SK-N-SH (cell line): ENCODE results near the gene TFF3. TPM values are rescaled to one million over a fixed set of nuclear protein-coding genes. Genes with fewer than 3 reads are reported as not detected.

Experiments
- CTCF ChIA-PET: fragments of 300-600, 350-600 bp; formaldehyde crosslinking; extraction: SDS; loops from one replicate; lab custom pipeline; 2021; lab: Yijun Ruan, JAX
- POLR2A ChIA-PET: fragments of 350-600 bp; sonication (Branson Sonifier 250); formaldehyde crosslinking; extraction: SDS; loops from one replicate; lab custom pipeline; 2020; ENCODE audit warnings: antibody characterized with exemption, inconsistent platforms; lab: Yijun Ruan, JAX
- DNase-seq: peaks from one replicate; pipeline ENCODE4 v3.0.0; 2012
- H2AFZ ChIP-seq: fragments of 200-600 bp; sonication (generic); 2 replicates; pipeline ENCODE4 v1.8.1; 2016; ENCODE audit warnings: antibody characterized with exemption, mild to moderate bottlenecking, low read depth
- H3F3A ChIP-seq: fragments of 200-600 bp; sonication (generic); replicated peaks from 2 replicates; pipeline ENCODE3; 2016; ENCODE audit warnings: antibody characterized with exemption, mild to moderate bottlenecking; ENCODE audit not compliant: insufficient read depth
- H3K27ac ChIP-seq, 2 experiments: fragments of 200-500 bp in 1 of 2; fragments of 200-600 bp in 1 of 2; sonication (Bioruptor generic) in 1 of 2; sonication (generic), shearing (Covaris generic) in 1 of 2; 2 replicates each; pipeline versions ENCODE4 v1.5.1 to v1.6.1; 2014 to 2016; ENCODE audit warnings: low read depth in 2 of 2, inconsistent platforms in 1 of 2, low read length in 1 of 2, mild to moderate bottlenecking in 1 of 2, mixed read lengths in 1 of 2
- H3K27me3 ChIP-seq: fragments of 200-600 bp; sonication (generic), shearing (Covaris generic); 2 replicates; pipeline ENCODE4 v1.6.1; 2016; ENCODE audit warnings: mixed run types; ENCODE audit not compliant: insufficient read depth
- H3K36me3 ChIP-seq, 2 experiments: fragments of 200-500 bp in 1 of 2; fragments of 200-600 bp in 1 of 2; sonication (Bioruptor generic) in 1 of 2; sonication (generic) in 1 of 2; replicated peaks in 1 of 2; 2 replicates each; pipeline versions ENCODE3 to v1.5.1; 2014 to 2016; ENCODE audit warnings: low read length in 1 of 2, mild to moderate bottlenecking in 1 of 2; ENCODE audit not compliant: insufficient read depth in 2 of 2, control insufficient read depth in 1 of 2
- H3K4me1 ChIP-seq, 2 experiments: fragments of 200-500 bp in 1 of 2; fragments of 200-600 bp in 1 of 2; sonication (Bioruptor generic) in 1 of 2; sonication (generic), shearing (Covaris generic) in 1 of 2; 2 replicates each; pipeline versions ENCODE4 v1.5.1 to v1.6.1; 2014 to 2016; ENCODE audit warnings: low read depth in 1 of 2, low read length in 1 of 2, mixed run types in 1 of 2; ENCODE audit not compliant: insufficient read depth in 2 of 2, control insufficient read depth in 1 of 2
- H3K4me2 ChIP-seq: fragments of 200-600 bp; sonication (generic), shearing (Covaris generic); 2 replicates; pipeline ENCODE4 v1.6.1; 2017; ENCODE audit warnings: mixed run types
- H3K4me3 ChIP-seq, 2 experiments: fragments of 200-500 bp in 1 of 2; fragments of 200-600 bp in 1 of 2; sonication (Bioruptor generic) in 1 of 2; sonication (generic), shearing (Covaris generic) in 1 of 2; 2 replicates each; pipeline versions ENCODE4 v1.5.1 to v1.8.1; 2014 to 2016; ENCODE audit warnings: low read depth in 2 of 2, inconsistent platforms in 1 of 2, low read length in 1 of 2, mild to moderate bottlenecking in 1 of 2, mixed read lengths in 1 of 2, moderate library complexity in 1 of 2
- H3K79me2 ChIP-seq: fragments of 200-600 bp; sonication (generic); 2 replicates; pipeline ENCODE4 v1.8.1; 2017; ENCODE audit warnings: mild to moderate bottlenecking; ENCODE audit not compliant: insufficient read depth
- H3K9ac ChIP-seq: fragments of 200-600 bp; sonication (generic); 2 replicates; pipeline ENCODE4 v1.6.1; 2017; ENCODE audit warnings: mixed run types
- H3K9me2 ChIP-seq: fragments of 200-600 bp; sonication (generic); 2 replicates; pipeline ENCODE4 v1.6.1; 2017; ENCODE audit warnings: mixed run types
- H3K9me3 ChIP-seq: fragments of 200-600 bp; sonication (generic); 2 replicates; pipeline ENCODE4 v1.6.1; 2017; ENCODE audit warnings: mixed run types, mild to moderate bottlenecking, moderate library complexity
- H4K20me1 ChIP-seq: fragments of 200-600 bp; sonication (generic); 2 replicates; pipeline ENCODE4 v1.6.1; 2017; ENCODE audit warnings: mild to moderate bottlenecking, mixed run types; ENCODE audit not compliant: insufficient read depth
- ELF1 ChIP-seq: IDR thresholded peaks from 2 replicates; pipeline ENCODE4 v1.4.0; 2012
- JUND ChIP-seq: IDR thresholded peaks from 2 replicates; pipeline ENCODE4 v1.4.0; 2012
- MEF2A ChIP-seq: IDR thresholded peaks from 2 replicates; pipeline ENCODE4 v1.4.0; 2012; ENCODE audit warnings: low read depth, borderline replicate concordance
- NFIC ChIP-seq: IDR thresholded peaks from 2 replicates; pipeline ENCODE4 v1.4.0; 2012; ENCODE audit warnings: borderline replicate concordance
- PBX3 ChIP-seq: IDR thresholded peaks from 2 replicates; pipeline ENCODE4; 2012
- POLR2AphosphoS5 ChIP-seq: IDR thresholded peaks from 2 replicates; pipeline ENCODE4 v1.6.1; 2012; ENCODE audit warnings: low read depth, low read length
- RCOR1 ChIP-seq: fragments of 150-350 bp; IDR thresholded peaks from 2 replicates; pipeline ENCODE4 v1.6.1; 2017; ENCODE audit warnings: antibody characterized with exemption, low read length
- REST ChIP-seq: IDR thresholded peaks from 2 replicates; pipeline ENCODE4 v1.6.1; 2012; ENCODE audit warnings: mild to moderate bottlenecking, low read depth, low read length, moderate library complexity
- RFX5 ChIP-seq: IDR thresholded peaks from 2 replicates; pipeline ENCODE4 v1.6.1; 2012; ENCODE audit warnings: mild to moderate bottlenecking, improper control_type of control experiment, low read length
- TAF1 ChIP-seq: IDR thresholded peaks from 2 replicates; pipeline ENCODE4 v1.6.1; 2012; ENCODE audit warnings: low read depth, mild to moderate bottlenecking, low read length, moderate library complexity, borderline replicate concordance
- TCF12 ChIP-seq: IDR thresholded peaks from 2 replicates; pipeline ENCODE4 v1.4.0; 2012
- WGBS: methylation state at CpG from one replicate; pipeline ENCODE4 v1.1.6; 2017; ENCODE audit warnings: low lambda C conversion rate; 5-methylcytosine and 5-hydroxymethylcytosine counted together
- polyA plus RNA-seq, 3 experiments: library from polyadenylated mRNA; depleted of rRNA; stranded (reverse); fragments of >200 nt; gene quantifications; 2 replicates each; pipeline ENCODE4 v1.2.3, GENCODE V29; 2012
- TF ChIP-seq, protein P1 (sequence below): fragments of 150-350 bp; IDR thresholded peaks from 2 replicates; pipeline ENCODE4 v1.6.1; 2016; ENCODE audit warnings: mild to moderate bottlenecking, low read depth, low read length

TFF3 gene
- polyA plus RNA-seq, 1 of the 3 experiments (the other 2 are of a cell fraction) = not detected

- H4K20me1 ChIP-seq = no peaks in the 10 kb centered on the region
- no peaks in the 10 kb centered on the region for H3K79me2 ChIP-seq
- 26% methylated on average over 2 of the region's 2 CpGs for WGBS
- POLR2A ChIA-PET = no interaction called here
- H3F3A ChIP-seq = no peaks in the 10 kb centered on the region
- H3K4me3 ChIP-seq = no peak overlapping the region
- H3K36me3 ChIP-seq = no peaks in the 10 kb centered on the region
- no peaks in the 10 kb centered on the region for H3K9me3 ChIP-seq
- no peak for DNase-seq
- CTCF ChIA-PET = no interaction called here
- no peak overlapping the region for H3K9ac ChIP-seq
- TF ChIP-seq MEF2A (no peak), REST (no peak), RCOR1 (no peak), RFX5 (no peak), POLR2AphosphoS5 (no peak)
- no peak overlapping the region for H2AFZ ChIP-seq
- H3K4me2 ChIP-seq = no peak overlapping the region
- H3K27ac ChIP-seq = no peak overlapping the region
- H3K27me3 ChIP-seq = no peaks in the 10 kb centered on the region
- no peaks in the 10 kb centered on the region for H3K9me2 ChIP-seq
- no peaks in the 10 kb centered on the region for H3K4me1 ChIP-seq
Measured at GRCh38 chr21:42348762-42349161, 33.6 kb upstream of the TFF3 start.

DNA sequence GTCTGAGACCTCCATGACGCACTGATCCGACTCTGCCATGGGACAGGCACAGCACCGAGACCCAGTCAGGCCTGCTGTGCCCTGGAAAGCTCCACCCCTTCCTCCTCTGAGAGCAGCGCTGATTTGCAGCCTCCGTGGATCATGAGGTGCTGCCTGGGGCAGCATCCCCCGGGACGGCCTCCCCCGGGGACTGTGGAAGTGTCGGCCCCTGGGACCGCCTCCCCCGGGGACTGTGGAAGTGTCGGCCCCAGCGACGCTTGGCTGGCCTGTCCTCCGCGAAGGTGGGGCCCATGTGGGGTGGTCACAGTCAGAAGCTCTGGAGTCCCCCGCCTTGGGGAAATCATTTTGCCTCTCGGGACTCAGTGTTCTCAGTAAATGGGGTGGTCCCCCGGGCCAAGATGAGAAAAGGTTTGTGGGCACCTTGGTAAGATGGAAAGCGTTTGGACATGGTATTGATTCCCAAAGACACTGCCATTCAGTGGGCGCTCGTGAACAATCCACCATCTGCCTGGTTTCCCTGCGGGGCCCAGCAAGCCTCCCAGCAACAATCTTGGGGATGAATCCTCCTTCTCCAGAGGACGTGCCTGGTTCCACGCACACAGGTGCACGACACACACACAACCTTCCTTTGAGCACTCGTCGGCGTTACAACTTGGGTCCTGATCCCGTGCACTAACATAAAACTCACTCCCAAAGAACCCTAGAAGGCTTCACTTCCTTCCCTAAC is 32.6 kb upstream of the TFF3 start:
- no peak overlapping the region for H3K9ac ChIP-seq

More for the DNA sequence above, 32.6 kb upstream of the TFF3 start:
- Histone ChIP-seq H3K9me2 (no peaks in the 10 kb centered on the region), H3K27me3 (no peaks in the 10 kb centered on the region), H3K9me3 (no peaks in the 10 kb centered on the region), H3K27ac (no peak overlapping the region), H4K20me1 (no peaks in the 10 kb centered on the region), H3K4me2 (no peak overlapping the region), H3K79me2 (no peaks in the 10 kb centered on the region), H3K36me3 (no peaks in the 10 kb centered on the region), H3K4me1 (no peaks in the 10 kb centered on the region), H2AFZ (no peak overlapping the region), H3F3A (no peaks in the 10 kb centered on the region), H3K4me3 (no peak overlapping the region)
- DNase-seq = no peak
- POLR2A ChIA-PET = no interaction called here
- CTCF ChIA-PET = no interaction called here
- 42% methylated on average over 13 of the region's 30 CpGs for WGBS
- TF ChIP-seq ELF1 (no peak), PBX3 (no peak), TCF12 (no peak), TAF1 (no peak), NFIC (no peak), RFX5 (no peak), MEF2A (no peak), JUND (no peak)
- TF ChIP-seq, protein P1, sequence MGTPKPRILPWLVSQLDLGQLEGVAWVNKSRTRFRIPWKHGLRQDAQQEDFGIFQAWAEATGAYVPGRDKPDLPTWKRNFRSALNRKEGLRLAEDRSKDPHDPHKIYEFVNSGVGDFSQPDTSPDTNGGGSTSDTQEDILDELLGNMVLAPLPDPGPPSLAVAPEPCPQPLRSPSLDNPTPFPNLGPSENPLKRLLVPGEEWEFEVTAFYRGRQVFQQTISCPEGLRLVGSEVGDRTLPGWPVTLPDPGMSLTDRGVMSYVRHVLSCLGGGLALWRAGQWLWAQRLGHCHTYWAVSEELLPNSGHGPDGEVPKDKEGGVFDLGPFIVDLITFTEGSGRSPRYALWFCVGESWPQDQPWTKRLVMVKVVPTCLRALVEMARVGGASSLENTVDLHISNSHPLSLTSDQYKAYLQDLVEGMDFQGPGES = no peak
- TF ChIP-seq, all 33 proteins: peak for 0
